ENCODE data around the gene SRRM3. TPM values are rescaled to one million over a fixed set of nuclear protein-coding genes. Genes with fewer than 3 reads are reported as not detected.
"Not testable (repeated sequence)": the region's sequence is repeated elsewhere in the genome, so short reads cannot be mapped to it uniquely, and the experiment has no call there.

Gene SRRM3
- polyA plus RNA-seq, 1 donor, result 0.63 TPM

DNA sequence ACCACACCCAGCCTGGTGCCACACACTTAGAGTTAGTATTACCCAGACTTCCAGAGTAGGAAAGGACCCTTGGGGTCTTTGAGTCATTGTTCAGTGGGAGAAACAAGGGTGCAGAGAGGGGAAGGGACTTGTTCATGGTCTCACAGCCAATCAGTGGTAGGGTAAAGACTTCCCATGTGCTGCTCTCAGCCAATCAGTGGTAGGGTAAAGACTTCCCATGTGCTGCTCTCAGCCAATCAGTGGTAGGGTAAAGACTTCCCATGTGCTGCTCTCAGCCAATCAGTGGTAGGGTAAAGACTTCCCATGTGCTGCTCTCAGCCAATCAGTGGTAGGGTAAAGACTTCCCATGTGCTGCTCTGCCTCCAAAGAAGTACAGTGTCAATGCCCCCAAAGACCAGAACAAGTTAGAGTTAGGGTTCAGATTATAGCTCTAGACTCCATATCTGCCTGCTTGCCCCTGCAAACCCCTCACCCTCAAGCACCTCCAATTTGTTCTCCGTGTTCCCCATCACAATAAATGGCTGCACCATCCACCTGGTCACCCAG, 25.3 kb downstream of the SRRM3 start:
- not testable (repeated sequence) for DNase-seq (ENCODE audit: low read depth)

DNA sequence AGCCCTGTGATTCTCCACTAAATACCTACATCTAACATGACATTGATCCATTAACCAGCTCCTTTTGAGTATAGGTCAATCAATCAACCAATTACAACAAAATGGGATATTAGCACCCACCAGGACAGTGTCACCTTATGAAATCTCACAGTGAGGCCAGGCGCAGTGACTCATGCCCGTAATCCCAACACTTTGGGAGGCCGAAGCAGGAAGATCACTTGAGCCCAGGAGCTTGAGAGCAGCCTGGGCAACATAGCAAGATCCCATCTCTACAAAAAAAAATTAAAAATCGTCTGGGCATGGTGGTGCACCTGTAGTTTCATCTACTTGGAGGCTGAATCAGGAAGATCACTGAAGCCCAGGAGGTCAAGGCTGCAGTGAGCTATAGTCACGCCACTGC, 28.5 kb downstream of the SRRM3 start:
- DNase-seq (ENCODE audit: low read depth), result no peak

DNA sequence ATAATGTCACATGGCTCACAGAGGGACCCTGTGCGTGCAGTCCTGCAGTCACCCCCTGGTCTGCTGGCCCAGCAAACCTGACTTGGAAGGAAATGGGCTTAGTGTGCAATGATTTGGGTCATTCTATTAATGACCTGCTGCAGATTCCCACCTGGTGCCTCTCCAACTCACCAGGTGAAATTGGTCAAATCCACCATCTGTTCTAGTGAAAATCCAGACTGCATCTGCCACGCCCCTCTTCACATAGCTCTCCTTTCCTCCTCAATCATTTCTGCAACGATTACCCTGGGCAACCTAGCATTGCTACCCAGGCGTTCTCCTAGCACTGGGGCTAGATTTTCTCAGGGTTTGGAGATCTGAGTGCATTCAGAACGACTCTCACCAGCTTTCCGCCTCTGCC, 29.4 kb downstream of the SRRM3 start:
- no peak for DNase-seq (ENCODE audit: low read depth)

DNA sequence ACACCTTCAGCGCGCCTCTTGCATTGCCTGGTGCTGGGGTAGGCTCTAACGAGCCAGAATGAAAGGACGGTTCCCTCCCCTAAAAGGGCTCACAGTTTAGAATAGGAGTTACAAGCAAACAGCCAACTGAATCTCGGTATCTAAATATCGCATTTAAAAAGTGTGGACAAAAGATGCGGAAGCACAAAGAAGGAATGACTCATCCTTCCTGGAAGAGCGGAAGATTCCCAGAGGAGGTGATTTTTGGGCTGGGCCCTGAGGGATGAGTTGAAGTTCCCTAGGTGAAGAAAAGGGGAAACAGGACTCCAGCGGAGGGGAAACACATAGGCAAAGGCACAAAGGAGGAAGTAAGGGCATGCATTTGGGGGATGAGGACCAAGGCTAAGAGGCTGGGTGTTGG, 29.9 kb downstream of the SRRM3 start:
- no peak for DNase-seq (ENCODE audit: low read depth)

DNA sequence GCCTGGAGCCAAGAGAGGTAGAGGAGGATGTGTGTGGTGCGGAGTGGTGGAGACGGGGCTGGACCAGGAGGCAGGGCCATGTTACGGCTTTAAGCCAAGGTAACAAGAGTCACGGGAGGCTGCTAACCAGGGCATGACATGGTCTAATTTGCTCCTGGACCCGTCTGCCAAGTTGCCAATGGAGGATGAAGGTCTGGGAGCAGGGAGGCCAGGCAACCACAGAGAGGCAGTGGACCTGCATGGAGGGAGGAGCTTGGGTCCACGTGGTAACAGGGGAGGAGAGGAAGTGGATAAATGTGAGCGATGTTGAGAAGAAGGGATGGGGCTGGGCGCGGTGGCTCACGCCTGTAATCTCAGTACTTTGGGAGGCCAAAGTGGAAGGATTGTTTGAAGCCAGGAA, 31.0 kb downstream of the SRRM3 start:
- DNase-seq (ENCODE audit: low read depth), result no peak

DNA sequence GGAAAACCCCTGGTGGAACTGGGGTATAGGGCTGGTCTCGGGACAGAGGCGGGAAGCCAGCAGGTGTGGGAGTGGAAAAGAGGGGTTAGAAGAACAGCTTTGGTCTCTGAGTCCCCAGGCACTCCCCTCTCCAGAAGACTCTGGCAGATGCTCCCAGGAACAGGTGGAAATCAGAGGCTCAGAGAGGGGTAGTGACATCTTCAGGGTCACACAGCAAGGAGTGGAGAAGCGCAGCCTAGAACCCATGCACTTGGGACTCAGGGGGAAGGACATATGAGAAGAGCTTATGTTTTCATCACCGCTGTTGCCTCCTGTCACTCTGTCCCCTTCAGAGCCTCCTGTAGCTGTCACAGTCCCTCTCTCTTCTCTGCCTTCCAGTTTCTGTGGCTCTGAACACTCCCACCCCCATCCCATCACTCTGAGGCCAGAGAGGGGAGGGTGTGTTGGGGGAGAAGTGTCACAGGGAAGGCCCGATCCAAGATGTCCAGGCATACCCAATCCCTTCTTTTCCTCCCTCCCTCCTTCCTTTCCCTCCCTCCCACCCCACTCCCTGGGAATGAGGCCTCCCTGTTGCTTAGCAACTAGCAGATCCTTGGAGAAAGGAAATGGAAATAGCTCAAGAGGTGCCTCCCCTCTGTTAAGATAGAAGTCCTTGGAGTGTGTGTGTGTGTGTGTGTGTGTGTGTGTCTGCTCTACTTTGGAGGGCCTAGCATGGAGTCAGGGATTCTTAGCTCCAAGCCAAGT, 32.0 kb downstream of the SRRM3 start:
- no peak for DNase-seq (ENCODE audit: low read depth)

DNA sequence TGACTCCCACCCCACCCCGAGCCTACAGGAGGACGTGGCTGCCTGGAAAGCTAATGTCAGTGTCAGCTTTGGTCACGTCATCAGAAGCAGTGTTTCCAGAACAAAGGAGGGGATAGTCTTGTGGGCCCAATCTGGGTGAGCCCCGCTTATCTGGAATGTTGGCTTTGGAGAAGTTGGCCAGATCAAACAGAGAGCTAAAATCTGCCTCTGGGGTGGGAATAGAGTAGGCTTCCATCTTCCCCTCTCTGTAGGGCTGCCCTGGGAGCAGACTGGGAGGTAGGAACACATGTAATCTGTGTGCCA, 32.5 kb downstream of the SRRM3 start:
- DNase-seq (ENCODE audit: low read depth), result no peak

DNA sequence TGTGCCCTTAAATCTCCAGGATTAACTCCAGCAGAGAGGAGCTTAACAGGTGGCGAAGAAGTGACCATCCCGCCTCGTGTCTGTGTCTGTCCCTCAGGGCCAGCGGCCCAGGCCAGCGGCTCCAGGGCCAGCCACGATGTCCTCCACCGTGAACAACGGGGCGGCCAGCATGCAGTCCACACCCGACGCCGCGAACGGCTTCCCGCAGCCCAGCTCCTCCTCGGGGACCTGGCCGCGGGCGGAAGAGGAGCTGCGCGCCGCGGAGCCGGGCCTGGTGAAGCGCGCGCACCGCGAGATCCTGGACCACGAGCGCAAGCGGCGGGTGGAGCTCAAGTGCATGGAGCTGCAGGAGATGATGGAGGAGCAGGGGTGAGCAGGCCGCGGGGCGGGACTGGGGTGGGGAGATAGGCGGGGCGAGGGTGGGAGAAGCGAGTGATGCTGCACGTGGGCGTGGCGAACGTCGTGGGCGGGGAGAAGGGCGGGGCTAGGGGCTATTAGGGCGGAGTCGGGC, 33.3 kb downstream of the SRRM3 start:
- no peak for DNase-seq (ENCODE audit: low read depth)

DNA sequence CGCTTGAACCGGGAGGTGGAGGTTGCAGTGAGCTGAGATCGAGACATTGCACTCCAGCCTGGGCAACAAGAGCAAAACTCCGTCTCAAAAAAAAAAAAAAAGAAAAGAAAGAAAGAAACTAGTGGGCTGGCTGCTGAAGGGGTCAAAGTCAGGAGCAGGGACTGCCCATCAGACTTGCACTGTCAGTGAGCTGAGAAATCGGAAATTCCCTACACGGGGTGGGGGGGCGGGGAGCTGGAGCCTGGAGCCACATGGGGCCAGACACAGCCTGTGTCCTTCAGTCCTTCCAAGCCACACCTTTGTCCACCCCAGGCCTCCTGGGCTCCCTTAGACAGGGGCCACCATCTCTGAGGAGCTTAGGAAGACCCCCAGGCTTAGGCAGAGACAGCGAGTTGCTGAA, 34.5 kb downstream of the SRRM3 start:
- DNase-seq (ENCODE audit: low read depth), result no peak

DNA sequence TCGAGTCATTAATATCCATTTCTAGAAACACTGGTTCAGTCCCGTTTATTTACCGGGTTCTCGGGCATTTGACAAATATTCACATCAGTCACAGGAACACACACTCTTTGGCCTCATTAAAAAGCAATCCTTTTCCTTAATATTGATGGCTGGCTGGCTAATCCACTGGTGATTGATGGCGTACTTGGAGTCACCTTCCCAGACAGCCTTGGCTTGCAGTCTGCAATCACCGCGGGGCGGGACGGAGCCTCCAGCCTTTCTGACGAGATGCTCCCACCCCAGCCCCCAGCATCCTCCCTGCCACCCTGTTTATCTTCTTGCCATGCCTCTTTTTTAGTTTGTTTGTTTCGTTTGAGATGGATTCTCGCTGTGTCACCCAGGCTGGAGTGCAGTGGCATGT, 36.6 kb downstream of the SRRM3 start:
- DNase-seq (ENCODE audit: low read depth), result no peak

DNA sequence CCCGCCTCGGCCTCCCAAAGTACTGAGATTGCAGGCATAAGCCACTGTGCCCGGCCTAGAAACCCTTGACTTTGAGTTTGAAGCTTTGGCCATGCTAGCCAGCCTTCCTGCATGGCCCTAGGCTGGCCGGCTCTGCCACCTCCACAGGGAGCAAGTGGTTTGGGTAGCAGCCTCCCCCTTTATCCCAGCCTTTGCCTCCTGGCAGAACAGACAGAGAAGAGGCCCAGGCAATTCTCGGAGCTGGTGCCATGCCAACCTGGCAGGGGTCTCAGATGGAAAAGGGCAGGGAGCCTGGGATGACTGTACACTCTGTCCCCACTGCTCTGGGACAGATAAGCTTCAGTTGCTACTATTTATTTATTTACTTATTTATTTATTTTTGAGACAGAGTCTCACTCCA, 39.4 kb downstream of the SRRM3 start:
- DNase-seq (ENCODE audit: low read depth), result no peak

DNA sequence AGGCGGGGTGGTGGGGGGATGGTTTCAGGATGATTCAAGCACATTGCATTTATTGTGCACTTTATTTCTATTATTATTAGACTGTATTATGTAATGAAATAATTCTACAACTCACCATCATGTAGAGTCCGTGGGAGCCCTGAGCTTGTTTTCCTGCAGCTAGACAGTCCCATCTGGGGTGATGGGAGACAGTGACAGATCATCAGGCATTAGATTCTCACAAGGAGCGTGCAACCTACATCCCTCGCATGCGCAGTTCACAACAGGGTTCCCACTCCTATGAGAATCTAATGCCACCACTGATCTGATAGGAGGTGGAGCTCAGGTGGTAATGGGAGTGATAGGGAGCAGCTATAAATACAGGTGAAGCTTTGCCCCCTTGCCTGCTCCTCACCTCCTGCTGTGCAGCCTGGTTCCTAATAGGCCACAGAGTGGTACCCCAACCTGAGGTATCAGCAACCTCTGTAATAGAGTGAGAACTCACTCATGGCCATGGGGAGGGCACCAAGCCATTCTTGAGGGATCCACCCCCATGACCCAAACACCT, 40.9 kb downstream of the SRRM3 start:
- DNase-seq (ENCODE audit: low read depth), result not testable (repeated sequence)

DNA sequence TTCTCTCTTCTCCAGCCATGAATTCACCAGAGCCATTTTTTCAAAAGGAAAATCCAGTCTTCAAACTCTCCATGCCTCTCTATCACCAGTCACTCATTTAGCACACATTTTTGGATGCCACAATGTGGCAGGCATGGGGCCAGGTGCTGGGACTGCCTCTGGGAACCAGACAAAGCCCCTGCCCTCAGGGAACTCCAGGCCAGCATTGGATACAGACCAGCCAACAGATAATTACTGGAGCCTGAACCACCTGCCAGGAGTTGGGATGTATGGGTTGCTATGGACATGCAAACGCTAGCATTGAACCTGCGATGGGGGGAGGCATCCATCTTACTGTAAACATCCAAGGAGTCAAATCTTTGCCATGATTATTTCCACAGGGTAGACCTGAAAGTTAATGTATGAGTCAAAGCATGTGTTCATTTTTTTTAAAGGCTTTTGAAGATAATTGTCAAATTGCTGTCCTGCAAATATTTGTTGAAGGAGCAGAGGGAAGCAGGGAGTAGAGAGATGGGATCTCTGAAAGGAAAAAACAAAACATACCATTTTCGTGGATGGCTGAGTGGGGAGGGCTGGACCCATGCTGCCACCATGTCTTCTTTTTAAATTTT, 43.2 kb downstream of the SRRM3 start:
- DNase-seq (ENCODE audit: low read depth), result no peak

DNA sequence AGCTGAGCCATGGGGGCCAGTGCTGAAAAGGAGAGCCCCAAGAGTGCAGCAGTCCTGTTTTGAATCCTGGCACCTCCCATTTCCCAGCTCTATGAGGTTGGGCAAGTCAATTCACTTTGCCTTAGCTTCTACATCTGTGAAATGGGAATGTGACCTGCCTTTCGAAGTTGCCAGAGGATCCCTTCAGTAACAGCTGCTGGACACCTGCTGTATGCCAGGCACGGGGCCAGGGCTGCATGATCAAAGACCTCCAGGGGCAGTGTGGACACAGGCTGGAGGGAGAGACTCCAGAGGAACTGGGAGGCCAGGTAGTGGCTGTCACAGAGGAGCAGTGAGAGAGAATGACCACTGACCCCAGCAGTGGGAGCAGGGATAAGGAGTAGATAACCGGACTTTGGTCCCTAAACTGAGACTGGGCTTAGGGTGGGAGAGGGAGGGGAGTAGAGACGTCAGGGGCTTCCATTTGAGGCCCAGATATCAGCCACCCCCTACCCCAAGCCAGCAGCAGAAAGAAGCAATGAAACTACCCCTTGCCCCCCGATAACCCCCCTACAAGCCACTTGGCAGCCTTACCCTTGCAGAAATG, 45.2 kb downstream of the SRRM3 start:
- no peak for DNase-seq (ENCODE audit: low read depth)

DNA sequence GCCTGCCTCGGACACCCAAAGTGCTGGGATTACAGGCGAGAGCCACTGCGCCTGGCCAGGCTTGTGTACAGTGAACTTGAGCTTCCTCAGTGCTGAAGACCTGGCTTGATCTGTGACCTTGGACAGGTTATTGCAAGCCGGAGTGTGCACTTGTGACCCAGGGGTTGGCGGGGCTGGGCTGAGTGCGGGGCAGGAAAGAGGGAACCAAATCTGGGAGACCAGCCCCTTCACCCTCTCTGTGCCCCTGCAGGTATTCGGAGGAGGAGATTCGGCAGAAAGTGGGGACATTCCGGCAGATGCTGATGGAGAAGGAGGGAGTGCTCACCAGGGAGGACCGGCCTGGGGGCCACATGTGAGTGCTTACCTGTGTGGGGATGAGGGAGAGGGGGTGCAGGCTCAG, 46.2 kb downstream of the SRRM3 start:
- no peak for DNase-seq (ENCODE audit: low read depth)

DNA sequence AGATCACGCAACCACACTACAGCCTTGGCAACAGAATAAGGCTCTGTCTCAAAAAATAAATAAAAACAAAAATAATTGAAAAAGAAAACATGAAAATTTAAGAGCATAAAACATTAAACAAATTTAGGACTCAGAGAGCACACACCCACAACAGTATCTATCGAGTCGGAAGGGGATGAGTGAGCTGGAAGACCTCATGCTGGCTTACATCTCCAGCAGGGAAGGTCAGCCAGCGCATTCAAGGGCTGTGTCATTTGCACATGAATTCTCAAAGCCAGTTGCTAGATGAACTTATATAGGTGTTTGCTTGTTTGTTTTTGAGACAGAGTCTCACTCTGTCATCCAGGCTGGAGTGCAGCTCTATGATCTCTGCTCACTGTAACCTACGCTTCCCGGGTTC, 50.3 kb downstream of the SRRM3 start:
- DNase-seq (ENCODE audit: low read depth), result no peak

DNA sequence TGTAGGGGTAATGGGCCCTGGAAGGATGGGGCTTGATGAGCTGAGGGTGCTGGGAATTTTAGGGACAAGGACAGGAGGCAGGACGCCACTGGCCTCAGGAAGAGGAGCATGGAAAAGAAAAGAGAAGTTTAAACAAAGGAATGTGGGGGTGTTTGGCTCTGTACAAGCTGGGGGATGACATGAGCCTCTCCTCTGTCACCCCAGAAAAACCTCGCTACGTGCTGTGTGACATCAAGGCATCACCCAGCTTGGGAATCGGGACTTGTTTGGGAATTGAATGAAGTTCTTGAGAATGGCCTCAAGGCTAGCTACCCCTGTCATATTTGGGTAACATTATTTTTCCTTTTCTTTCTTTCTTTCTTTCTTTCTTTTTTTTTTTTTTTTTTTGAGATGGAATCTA, 53.1 kb downstream of the SRRM3 start:
- no peak for DNase-seq (ENCODE audit: low read depth)

DNA sequence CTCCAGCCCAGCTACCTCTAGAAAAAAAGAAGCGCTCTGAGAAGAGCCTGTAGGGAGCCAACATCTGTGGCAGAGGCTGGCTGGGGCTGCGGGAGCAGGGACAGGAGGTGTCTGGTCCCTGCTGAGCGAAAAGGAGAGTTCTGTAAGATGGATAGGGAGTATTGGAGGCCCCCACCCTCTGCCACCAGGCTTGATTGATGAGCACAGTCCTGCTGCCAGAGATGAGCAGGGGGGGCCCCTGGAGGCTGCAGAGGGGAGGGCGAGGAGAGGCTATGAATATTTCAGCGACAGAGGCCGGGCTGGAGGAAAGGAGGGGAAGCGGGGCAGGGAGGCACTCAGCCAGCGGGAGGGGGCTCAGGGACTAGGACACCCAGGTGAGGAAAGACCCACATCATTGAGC, 56.3 kb downstream of the SRRM3 start:
- no peak for DNase-seq (ENCODE audit: low read depth)

DNA sequence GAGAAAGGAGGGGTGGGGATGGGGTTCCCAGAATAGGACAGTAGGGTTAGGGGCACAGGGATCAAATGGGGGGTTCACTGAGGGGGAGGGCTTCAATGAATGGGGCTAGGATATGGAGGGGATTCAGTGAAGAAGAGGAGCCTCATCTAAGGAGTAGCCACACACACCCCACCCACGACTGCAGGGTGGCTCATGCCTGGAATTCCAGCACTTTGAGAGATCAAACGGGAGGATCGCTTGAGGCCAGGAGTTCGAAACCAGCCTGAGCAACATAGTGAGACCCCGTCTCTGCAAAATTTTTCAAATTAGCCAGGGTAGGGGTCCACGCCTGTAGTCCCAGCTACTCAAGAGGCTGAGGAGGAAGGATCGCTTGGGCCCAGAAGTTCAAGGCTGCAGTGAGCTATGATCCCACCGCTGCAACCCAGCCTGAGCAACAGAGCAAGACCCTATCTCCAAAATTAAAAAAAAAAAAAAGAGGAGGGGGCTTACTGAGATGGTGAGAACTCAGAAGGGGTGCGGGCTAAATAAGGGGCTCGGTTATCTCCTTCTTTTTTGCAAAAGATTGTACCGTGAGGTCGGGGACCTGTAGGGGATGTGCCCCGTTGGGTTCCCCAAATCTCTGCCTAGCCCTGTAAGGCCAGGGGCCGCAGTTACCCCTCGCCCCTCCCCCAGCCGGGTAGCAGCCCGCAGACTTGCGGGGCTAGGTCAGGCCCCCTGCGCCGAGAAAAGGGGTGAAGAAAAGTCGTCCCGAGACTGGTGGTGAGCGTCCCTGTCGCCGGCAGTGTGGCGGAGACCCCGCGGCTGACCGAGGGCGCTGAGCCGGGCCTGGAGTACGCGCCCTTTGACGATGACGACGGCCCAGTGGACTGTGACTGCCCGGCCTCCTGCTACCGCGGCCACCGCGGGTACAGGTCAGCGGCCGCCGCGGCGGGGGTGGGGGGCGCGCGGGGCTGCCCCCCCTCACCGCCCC, 57.7 kb downstream of the SRRM3 start:
- DNase-seq (ENCODE audit: low read depth), result no peak

DNA sequence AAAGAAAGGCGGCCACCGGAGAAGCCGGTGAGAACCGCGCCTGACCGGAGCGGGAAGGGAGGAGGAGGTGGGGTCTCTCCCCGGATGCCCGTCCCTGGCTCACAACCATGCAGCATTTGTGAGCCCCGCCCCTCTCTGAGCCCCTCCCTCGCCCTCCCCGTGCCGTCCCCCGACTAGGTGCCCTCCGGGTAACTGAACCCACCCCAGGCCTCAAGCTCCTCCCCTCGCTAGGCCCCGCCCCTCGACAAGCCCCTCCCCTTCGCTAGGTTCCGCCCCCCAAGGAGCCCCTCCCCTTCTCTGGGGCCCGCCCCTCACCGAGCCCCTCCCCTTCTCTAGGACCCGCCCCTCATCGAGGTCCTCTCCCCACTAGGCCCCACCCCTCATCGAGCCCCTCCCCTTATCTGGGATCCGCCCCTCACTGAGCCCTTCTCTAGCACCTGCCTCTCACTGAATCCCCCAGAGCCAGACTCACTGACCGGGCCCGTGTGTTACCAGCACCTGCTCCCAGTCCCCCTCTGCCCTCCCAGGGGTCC, 58.5 kb downstream of the SRRM3 start:
- no peak for DNase-seq (ENCODE audit: low read depth)

DNA sequence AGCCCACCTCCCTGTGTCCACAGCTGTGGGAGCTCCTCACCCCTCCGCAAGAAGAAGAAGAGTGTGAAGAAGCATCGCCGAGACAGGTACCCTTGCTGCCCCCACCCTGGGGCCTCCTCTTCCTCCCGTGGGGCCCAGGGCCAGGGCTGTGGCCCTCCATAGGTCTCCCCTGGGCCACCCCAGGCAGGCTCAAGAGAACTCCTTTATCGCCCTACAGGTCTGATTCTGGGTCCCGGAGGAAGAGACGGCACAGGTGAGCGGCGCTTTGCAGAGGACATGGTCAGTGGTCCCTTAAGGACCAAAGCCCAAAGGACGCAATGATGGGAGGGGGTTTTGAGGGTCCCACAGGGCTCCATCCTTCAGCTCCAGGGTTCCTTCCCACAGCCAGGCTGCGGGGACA, 59.6 kb downstream of the SRRM3 start:
- no peak for DNase-seq (ENCODE audit: low read depth)

Measured in forelimb muscle (tissue), 1 donor.